Fibroblast of lung (primary cell): ENCODE data around the gene RNFT2.

Experiments
- CTCF ChIP-seq, 2 donors: IDR thresholded peaks in 1 of 2; conservative IDR thresholded peaks in 1 of 2; 1 replicate in 1 of 2; 2 replicates in 1 of 2; pipeline ENCODE4 v1.5.1; 2011 to 2012; ENCODE audit warnings: low read length in 2 of 2, control low read depth in 1 of 2, inconsistent platforms in 1 of 2, low read depth in 1 of 2, mild to moderate bottlenecking in 1 of 2
- EZH2 ChIP-seq: IDR thresholded peaks from 2 replicates; pipeline ENCODE4 v1.5.1; 2012; ENCODE audit warnings: low read length, control low read depth, mild to moderate bottlenecking; ENCODE audit errors: missing control alignments

GRCh38 chr12:116719731-116720528 lies 18.2 kb upstream of the RNFT2 start:
- TF ChIP-seq CTCF (conservative IDR thresholded peaks at IDR 0.05 in 1 of 2, IDR thresholded peaks at IDR 0.05 in 1 of 2; ENCODE audit: low read depth in 1 of 2, low read length in 2 of 2) (no peak), EZH2 (no peak)
